ENCODE results near the gene RIOK3. TPM values are rescaled to one million over a fixed set of nuclear protein-coding genes. Genes with fewer than 3 reads are reported as not detected.

Gene RIOK3
- total RNA-seq, 1 experiment from 2014 or later = 41.4 TPM

GRCh38 chr18:23498877-23499276 is 45.8 kb downstream of the RIOK3 start:
- Histone ChIP-seq H3K9ac (ENCODE audit: low read length) (no peak overlapping the region), H3K4me3 (ENCODE audit: low read length) (no peak overlapping the region), H3K27me3 (ENCODE audit: low read length) (no peaks in the 10 kb centered on the region), H3F3A (ENCODE audit: low read length, unreplicated experiment) (no peaks in the 10 kb centered on the region), H3K36me3 (ENCODE audit: low read depth, low read length) (no peaks in the 10 kb centered on the region), H3K9me2 (replicated peaks; ENCODE audit: low read length) (no peaks in the 10 kb centered on the region), H3K9me3 (ENCODE audit: low read length) (no peaks in the 10 kb centered on the region), H3K4me2 (ENCODE audit: low read length) (no peak overlapping the region), H3K27ac (ENCODE audit: low read length) (no peak overlapping the region), H2AFZ (ENCODE audit: low read length) (no peak overlapping the region), H4K20me1 (ENCODE audit: low read length) (no peaks in the 10 kb centered on the region), H3K4me1 (ENCODE audit: insufficient read depth, low read length) (peaks cover 26% of the 10 kb centered on the region), H3K79me2 (ENCODE audit: low read length) (peaks cover 4% of the 10 kb centered on the region)
- ChIA-PET POLR2A (ENCODE audit: unreplicated experiment) (no interaction called here), CTCF (interaction anchor here (0.5 to 0.8 kb wide), 4 partner anchors 11 to 204 kb away, joined by 4 to 11 read pairs (median 6); no protein-coding TSS in a partner anchor)
- ATAC-seq (peak; percentile 26), DNase-seq (peak; percentile 68)
- TF ChIP-seq CTCF (conservative IDR thresholded peaks at IDR 0.05; ENCODE audit: low read depth, low read length) (peak; percentile 90), EZH2 (IDR thresholded peaks at IDR 0.05; ENCODE audit: low read length, unreplicated experiment) (no peak)
- intact Hi-C loops (cut with micrococcal nuclease) = no loop called here
- no TSS peak for BruUV-seq (replicated peaks)

- Histone ChIP-seq H3K9ac (ENCODE audit: low read length) (no peak overlapping the region), H2AFZ (ENCODE audit: low read length) (no peak overlapping the region), H3K27ac (ENCODE audit: low read length) (no peak overlapping the region), H3K79me2 (ENCODE audit: low read length) (peaks cover 8% of the 10 kb centered on the region), H3K9me2 (replicated peaks; ENCODE audit: low read length) (no peaks in the 10 kb centered on the region), H3K36me3 (ENCODE audit: low read depth, low read length) (no peaks in the 10 kb centered on the region), H3K4me1 (ENCODE audit: insufficient read depth, low read length) (peaks cover 26% of the 10 kb centered on the region), H4K20me1 (ENCODE audit: low read length) (no peaks in the 10 kb centered on the region), H3K4me2 (ENCODE audit: low read length) (no peak overlapping the region), H3K4me3 (ENCODE audit: low read length) (no peak overlapping the region), H3F3A (ENCODE audit: low read length, unreplicated experiment) (no peaks in the 10 kb centered on the region), H3K27me3 (ENCODE audit: low read length) (no peaks in the 10 kb centered on the region), H3K9me3 (ENCODE audit: low read length) (no peaks in the 10 kb centered on the region)
- POLR2A ChIA-PET (ENCODE audit: unreplicated experiment) = no interaction called here
- BruUV-seq (replicated peaks) = no TSS peak
- intact Hi-C loops (cut with micrococcal nuclease) = no loop called here
- ATAC-seq (no peak), DNase-seq (no peak)
- no peak for TF ChIP-seq EZH2phosphoT487 (IDR thresholded peaks at IDR 0.05; ENCODE audit: borderline replicate concordance, low read length)
- no peak for TF ChIP-seq CTCF (conservative IDR thresholded peaks at IDR 0.05; ENCODE audit: low read depth, low read length)
- no peak for TF ChIP-seq EZH2 (IDR thresholded peaks at IDR 0.05; ENCODE audit: low read length, unreplicated experiment)
- CTCF ChIA-PET = no interaction called here
Observed at GRCh38 chr18:23499291-23499781, 46.2 kb downstream of the RIOK3 start.

GRCh38 chr18:23501626-23502025 is 48.5 kb downstream of the RIOK3 start:
- no TSS peak for BruUV-seq (replicated peaks)
- Histone ChIP-seq H4K20me1 (ENCODE audit: low read length) (no peaks in the 10 kb centered on the region), H3K9me3 (ENCODE audit: low read length) (no peaks in the 10 kb centered on the region), H3K4me3 (ENCODE audit: low read length) (no peak overlapping the region), H3K27me3 (ENCODE audit: low read length) (no peaks in the 10 kb centered on the region), H3K9ac (ENCODE audit: low read length) (no peak overlapping the region), H3K36me3 (ENCODE audit: low read depth, low read length) (0 out of 2 replicates have a peak, but pooled peaks cover 4% of the 10 kb centered on the region), H3K9me2 (replicated peaks; ENCODE audit: low read length) (no peaks in the 10 kb centered on the region), H3K4me1 (ENCODE audit: insufficient read depth, low read length) (peaks cover 20% of the 10 kb centered on the region; the same call in 1 of the 2 replicates), H3K4me2 (ENCODE audit: low read length) (no peak overlapping the region), H3K79me2 (ENCODE audit: low read length) (peaks cover 26% of the 10 kb centered on the region), H3F3A (ENCODE audit: low read length, unreplicated experiment) (no peaks in the 10 kb centered on the region), H3K27ac (ENCODE audit: low read length) (no peak overlapping the region), H2AFZ (ENCODE audit: low read length) (no peak overlapping the region)
- intact Hi-C loops (cut with micrococcal nuclease) = loop anchor here (5.0 to 10.0 kb wide), 4 partner anchors 86 to 467 kb away; partner anchors contain the start of gene NPC1
- TF ChIP-seq EZH2 (IDR thresholded peaks at IDR 0.05; ENCODE audit: low read length, unreplicated experiment) (no peak), CTCF (conservative IDR thresholded peaks at IDR 0.05; ENCODE audit: low read depth, low read length) (no peak), EZH2phosphoT487 (IDR thresholded peaks at IDR 0.05; ENCODE audit: borderline replicate concordance, low read length) (no peak)
- ATAC-seq = no peak
- CTCF ChIA-PET = no interaction called here
- DNase-seq = no peak
- POLR2A ChIA-PET (ENCODE audit: unreplicated experiment) = no interaction called here
